Kidney capillary endothelial cell (primary cell): ENCODE data around the gene ZNF407.
A peak's percentile ranks its signal among the peaks of the same experiment; 100 is the strongest.

Experiments
- DNase-seq: peaks from one replicate; pipeline ENCODE4 v3.0.0-alpha.2; 2018; ENCODE audit warnings: low spot score

ZNF407 gene

DNA sequence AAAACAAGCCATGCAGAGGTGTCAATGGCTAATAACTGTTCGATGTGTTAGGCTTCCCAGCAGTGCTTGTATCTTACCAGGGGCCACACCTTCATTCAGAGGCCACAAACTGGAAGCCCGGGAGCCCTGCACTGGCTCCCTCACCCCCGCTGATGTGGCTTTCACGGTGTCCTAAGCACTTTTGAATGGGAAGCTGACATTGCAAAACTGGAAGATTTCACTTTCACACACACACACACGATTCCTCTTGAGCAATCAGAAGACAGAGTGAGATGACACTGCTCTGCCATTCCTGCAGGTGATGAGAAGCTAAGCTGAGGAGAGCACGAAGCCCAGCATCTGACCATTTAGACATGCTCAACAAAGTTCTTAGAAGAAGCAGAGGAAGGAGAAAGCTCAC is 8.6 kb upstream of the ZNF407 start:
- DNase-seq = no peak

- no peak for DNase-seq
Observed at GRCh38 chr18:74589811-74590210, 7.9 kb upstream of the ZNF407 start.

GRCh38 chr18:74590671-74591070 is 7.0 kb upstream of the ZNF407 start:
- DNase-seq = peak; percentile 20

DNA sequence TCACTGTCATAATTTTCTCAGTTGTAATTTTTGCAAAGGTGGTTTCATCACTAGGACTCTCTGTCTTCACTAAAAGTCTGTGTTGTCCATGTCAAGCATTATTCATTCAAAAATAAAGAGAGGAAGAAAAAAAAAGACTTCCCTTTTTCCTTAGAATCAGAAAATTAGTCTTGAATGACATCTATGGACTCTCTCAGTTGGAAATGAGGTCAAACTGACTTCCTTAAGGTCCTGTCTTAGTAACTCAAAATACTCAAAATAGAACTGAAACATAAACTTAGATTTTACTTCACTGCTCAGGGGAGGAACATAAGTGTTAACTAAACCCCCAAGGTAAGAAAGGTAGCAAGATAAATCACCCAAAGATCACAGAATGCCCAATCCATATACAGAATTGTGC is 2.2 kb upstream of the ZNF407 start:
- DNase-seq = no peak

DNA sequence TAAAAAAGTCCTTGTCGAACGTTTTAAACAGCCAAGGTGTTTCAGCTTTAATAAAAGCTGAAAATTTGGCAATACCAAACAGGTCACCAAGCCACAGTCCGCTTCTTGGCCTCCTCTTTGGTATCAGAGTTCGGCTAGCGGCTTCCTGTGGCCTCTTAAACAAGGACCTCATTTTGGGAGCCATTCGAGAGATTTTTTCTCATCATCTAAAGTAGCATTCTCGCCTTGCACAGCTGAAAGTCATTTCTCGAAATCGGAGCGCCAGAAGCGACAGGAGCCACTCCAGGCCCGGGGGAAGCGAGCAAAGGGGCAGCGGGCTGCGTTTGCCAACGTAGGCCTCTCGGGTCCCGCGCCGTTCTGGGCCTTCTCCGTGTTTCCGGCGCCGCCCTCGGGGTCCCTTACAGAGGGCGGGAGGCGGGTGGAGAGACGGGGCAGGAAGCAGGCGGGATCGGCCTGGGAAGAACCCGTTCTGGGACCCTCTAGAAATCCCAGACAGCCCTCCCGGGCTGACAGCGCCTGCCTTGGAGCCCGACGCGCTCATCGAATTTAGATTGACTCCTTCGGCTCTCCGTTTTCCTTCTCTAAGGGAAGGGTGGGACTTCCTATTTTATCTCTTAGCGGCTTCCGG is 522 bp upstream of the ZNF407 start:
- no peak for DNase-seq

DNA sequence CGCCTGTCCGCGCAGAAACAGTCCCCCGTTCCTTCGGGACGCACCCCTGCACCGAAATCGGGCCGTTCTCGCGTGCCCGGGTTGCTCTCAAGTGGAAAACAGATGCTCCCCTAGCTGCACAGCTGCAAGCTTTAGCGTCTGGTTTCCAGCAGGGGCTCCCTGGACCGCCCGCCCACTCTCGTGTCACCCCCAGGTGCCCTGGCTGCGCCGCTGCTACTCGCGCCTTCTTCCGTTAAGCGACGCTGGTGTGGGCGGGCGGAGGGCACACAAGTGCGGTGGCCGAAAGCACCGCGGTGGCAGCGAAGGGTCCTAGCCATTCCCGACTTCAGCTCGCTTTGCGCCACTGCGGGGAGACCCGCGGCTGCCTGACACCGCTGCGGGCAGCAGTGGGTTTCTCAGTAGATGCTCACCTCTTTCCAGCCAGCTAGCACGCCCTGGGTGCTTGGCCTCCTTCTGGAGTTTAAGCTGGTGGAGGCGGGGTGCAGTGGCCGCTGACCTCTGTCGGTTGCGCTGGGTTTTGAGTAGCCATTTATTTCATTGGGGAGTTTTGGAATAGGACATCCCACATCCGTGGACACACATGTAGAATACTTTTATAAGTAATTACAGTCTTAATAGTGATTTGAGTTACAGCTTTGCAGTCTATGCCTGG is 806 bp downstream of the ZNF407 start:
- DNase-seq = peak; percentile 30

DNA sequence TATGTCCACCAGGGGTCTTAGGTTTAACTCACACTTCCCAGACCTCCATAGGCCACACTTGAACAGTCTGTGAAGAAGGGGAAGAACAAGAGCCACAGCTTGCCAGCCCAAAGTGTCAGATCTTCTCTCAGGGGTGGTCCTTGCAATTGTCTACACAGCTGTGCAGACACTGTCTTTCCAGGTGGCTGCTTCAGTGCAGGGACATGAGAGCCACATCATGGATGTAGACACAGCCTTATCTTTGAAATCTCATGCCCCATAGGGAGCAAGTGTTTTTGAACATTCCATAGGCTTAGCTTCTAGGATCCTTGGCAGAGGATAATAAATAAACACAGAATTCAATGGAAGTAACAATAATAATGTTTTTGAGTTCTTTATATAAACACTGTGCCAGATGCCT is 6.7 kb downstream of the ZNF407 start:
- no peak for DNase-seq

- no peak for DNase-seq
Observed at GRCh38 chr18:74604774-74605173, 7.1 kb downstream of the ZNF407 start.

- no peak for DNase-seq
Observed at GRCh38 chr18:74608681-74609080, 11.0 kb downstream of the ZNF407 start.

- DNase-seq = no peak
Observed at GRCh38 chr18:74609535-74609934, 11.9 kb downstream of the ZNF407 start.

GRCh38 chr18:74610051-74610615 is 12.5 kb downstream of the ZNF407 start:
- no peak for DNase-seq

DNA sequence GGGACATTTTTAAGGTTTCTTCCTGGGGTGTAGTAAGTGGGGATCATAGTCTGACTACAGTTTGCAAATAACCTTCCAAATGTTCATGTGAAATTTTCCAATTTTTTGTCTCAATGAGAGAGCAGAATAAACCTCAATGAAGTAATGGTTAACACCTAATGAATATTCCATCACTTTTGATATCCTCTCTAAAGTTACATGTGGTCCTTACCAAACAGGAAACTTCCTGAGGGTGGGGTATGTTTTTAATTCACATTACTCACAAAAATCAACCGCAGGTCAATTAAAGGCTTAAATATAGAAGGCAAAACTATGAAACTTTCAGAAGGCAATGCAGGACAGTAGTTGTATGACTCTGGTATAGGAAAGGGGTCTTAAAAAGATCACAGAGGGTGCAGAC is 13.2 kb downstream of the ZNF407 start:
- DNase-seq = no peak

GRCh38 chr18:74611765-74612164 is 14.1 kb downstream of the ZNF407 start:
- no peak for DNase-seq

DNA sequence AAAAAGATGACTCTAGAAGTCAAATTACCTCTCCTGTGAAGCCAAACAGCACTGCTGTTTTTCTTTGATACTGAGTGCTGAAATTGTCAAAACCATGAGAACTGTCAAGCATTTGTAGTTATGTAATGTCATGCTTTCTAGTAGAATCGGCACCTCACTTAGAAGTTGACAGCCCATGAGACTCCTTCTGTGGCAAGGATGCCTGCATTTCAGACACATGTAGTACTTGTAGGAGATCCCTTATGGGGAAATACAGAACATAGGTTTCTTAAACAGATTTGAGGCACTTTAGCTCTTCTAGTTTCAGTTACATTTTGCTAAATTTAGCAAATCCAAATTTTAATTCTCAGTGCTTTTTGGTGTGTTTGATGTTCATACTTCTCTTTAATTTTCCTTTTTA is 15.7 kb downstream of the ZNF407 start:
- DNase-seq = no peak

DNA sequence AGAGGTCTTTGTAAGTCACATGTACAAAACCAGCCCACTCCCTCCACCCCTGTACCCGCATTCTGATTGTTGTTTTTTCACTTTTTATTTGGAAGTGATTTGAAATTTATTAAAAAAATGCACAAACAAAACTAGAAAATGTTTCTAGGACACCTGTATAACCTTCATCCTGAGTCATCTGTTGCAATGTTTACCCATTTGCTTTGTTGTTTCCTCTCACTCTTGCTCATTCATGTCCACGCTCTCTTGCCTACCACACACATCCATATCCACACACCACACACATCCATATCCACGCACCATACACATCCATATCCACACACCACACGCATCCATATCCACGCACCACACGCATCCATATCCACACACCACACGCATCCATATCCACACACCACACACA is 18.8 kb downstream of the ZNF407 start:
- DNase-seq = no peak

DNA sequence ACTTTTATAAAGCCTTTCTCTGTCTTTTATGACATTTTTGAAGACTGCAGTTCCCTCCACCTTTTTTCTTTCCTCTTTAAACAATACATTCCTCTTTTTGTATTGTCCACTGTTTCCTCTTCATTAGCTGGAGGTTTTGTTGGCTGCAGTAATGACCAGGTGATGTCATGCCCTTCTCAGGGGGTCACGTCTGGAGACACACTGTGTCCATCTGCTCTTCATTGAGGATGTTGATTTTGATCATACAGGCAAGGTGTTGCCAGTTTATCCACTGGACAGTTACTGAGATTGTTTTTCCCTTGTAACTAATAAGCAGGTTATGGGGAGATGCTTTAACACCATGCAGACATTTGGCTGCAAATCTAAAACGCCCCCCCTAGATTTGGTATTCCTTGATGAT is 19.8 kb downstream of the ZNF407 start:
- DNase-seq = no peak

DNA sequence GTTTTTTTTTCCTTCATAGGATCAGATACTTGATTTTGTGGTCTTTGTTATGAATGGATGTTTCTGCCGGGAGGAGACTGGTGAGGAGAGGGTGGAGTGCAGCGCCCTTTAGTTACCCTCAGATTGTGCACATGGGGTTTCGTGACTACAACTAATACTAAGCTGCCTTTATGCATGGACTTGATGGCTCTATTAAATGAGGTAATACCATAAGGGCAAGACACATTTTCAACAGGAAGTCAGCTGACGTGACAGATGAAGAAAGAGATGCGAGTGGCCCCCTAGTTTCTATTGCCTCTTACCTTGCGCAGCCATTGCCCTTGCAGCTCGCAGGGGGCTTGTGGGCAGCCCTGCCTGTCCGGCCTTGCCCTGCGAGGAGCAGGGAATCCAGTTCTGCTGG is 24.4 kb downstream of the ZNF407 start:
- no peak for DNase-seq

DNA sequence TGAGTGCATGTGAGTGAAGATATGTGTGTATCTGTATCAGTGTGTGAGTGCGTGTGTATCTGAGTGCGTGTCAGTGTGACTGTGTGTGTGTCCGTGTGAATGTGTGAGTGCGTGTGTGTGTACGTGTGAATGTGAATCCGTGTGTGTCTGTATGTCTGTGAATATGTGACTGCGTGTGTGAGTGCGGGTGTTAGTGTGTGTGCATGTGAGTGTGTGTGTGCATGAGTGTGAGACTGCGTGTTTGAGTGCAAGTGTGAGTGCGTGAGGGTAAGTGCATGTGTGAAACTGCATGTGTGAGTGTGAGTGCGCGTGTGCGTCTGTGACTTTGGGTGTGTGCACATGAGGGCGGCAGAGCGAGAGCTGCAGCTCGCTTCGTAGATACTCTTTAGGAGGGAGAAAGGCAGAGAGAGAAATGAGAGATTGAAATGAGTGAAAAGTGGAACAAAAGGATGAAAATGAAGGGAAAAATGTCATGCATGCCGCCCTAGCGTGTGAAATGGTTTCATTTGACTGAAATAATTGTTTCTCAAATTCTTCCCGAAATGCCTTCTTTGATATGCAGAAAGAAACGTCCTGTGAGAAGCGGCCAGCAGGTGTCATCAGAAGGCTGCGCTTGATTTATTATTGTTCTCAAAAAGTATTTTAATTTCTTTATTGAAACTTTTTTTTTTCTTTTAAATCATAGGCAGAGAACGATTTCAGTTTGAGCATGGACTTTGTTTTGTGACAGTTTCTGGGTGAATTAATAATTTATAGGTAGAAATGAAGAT is 25.6 kb downstream of the ZNF407 start:
- DNase-seq = no peak

- DNase-seq = no peak
Observed at GRCh38 chr18:74624466-74624865, 26.8 kb downstream of the ZNF407 start.

DNA sequence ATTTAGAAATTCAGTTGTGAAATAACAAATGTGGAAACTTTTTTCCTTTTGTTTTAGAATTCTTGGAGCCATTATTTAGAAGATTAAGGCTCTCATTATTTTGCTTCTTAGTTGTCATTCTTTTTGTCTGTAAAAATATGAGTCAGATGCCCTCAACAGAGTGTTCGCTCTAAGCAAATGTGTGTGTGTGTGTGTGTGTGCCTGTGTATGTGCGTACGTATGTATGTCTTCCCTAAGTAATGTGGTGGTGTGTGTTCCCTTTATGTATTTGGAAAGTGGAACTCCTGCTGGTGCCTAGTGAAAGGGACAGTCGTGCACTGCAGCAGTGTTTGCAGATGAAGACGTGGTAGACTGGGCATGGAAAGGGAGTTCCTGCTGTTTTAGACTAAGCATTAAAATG is 27.5 kb downstream of the ZNF407 start:
- no peak for DNase-seq

DNA sequence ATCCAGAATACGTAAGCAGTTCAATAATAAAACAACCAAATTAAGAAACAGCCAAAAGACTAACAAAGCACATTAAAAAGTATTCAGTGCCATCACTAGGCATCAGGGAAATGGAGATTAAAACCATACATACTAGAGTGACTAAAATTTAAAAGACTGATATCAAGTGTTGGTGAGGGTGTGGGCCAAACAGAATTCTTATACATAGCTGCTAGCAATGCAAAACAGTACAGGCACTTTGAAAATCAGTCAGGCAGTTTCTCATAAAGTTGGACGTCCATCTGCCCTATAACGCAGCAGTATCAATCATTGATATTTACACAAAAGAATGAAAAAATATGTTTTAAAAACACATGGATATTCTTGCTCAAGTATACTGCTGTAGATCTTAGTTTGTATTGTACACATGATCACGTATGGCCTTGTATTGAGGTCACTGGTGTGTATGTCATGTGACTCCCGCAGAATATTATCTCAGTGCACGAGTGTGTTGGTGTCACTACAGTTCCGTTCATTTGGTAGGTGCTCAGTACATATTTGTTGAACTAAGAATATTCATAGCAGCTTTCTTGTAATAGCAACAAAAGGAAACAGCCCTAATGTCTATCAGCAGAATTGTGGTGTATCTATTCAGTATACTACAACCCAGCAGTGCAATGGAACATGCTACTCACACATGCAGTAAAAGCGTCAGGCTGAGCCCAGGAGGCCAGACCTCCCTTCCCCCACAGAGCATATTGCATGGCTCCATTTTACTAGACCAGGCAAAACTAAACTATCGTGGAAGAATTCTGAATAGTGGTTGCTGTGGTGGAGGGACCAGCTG is 28.6 kb downstream of the ZNF407 start:
- no peak for DNase-seq

DNA sequence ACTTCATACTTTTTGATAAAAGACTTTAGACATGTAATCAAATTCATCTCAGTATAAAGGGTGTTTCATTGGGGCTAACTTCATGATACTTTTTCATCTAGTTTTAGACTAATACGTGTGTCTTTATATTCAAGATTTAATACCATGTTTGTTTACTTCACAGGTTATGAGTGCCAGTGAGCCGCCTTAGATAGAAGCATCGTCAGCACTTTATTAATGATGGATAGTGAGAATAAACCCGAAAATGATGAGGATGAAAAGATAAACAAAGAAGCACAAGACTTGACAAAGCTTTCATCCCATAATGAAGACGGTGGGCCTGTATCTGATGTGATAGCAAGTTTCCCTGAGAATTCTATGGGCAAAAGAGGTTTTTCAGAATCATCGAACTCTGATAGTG is 33.1 kb downstream of the ZNF407 start:
- DNase-seq = no peak
